ENCODE measurements around the gene GUK1.

DNA sequence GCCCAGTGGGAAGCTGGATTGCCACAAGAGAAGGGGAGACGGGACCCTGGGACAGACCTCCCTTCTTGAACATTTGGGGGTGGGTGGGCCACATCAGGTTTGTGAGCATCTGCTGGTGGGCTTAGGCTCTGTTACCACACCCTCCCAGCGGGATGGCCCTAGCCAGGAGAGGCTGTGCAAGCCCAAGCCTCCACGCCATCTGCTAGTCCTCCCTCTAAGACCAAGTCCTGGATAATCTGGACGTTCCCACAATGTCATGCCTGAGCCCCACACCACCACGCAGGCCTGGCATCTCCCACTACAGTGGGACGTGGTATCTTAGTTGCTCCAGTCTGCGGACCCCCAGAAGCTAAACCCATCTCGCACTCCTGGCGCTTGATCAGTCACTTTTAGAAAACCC, 21.8 kb downstream of the GUK1 start:
- TF ChIP-seq, protein P1, sequence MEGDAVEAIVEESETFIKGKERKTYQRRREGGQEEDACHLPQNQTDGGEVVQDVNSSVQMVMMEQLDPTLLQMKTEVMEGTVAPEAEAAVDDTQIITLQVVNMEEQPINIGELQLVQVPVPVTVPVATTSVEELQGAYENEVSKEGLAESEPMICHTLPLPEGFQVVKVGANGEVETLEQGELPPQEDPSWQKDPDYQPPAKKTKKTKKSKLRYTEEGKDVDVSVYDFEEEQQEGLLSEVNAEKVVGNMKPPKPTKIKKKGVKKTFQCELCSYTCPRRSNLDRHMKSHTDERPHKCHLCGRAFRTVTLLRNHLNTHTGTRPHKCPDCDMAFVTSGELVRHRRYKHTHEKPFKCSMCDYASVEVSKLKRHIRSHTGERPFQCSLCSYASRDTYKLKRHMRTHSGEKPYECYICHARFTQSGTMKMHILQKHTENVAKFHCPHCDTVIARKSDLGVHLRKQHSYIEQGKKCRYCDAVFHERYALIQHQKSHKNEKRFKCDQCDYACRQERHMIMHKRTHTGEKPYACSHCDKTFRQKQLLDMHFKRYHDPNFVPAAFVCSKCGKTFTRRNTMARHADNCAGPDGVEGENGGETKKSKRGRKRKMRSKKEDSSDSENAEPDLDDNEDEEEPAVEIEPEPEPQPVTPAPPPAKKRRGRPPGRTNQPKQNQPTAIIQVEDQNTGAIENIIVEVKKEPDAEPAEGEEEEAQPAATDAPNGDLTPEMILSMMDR (conservative IDR thresholded peaks at IDR 0.05; ENCODE audit: low read depth in 2 of 2), result no peak
- no peak for TF ChIP-seq POLR2AphosphoS5 (IDR thresholded peaks at IDR 0.05; ENCODE audit: low read depth)

Measured in GM23338 (cell line).